GM12864 (cell line): ENCODE data around the gene AKIP1.

Source experiments
- DNase-seq: peaks from one replicate; pipeline ENCODE4 v3.0.0-alpha.2; 2011; ENCODE audit warnings: low read depth
- H3K4me3 ChIP-seq: 2 replicates; pipeline ENCODE4 v1.5.1; 2011; ENCODE audit warnings: mild to moderate bottlenecking, low read depth, low read length, control low read depth
- TF ChIP-seq, protein P1 (sequence below): IDR thresholded peaks from 2 replicates; pipeline ENCODE4 v1.5.1; 2011; ENCODE audit warnings: low read depth, mild to moderate bottlenecking, moderate library complexity, low read length, control low read depth, inconsistent platforms; ENCODE audit errors: missing control alignments

AKIP1 gene

DNA sequence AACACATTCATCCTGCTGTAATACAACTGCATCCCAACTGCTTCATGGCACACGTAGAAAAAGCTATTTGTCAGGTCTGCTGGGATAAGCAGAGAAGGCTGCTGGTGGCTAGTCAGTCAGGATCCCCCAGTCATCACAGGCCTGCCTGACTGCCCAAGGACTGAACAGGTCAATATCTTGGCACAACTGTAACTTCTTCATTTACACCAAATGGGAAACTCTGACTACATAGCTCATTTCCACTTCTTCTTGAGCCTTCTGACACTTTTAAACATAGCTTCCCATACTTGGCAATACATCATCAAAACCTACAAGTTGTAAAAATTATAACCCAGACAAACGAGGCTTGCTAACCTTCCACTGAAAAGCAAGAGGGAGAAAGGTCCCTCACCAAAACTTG, 50.4 kb downstream of the AKIP1 start:
- no peak for DNase-seq
- no peak overlapping the region for H3K4me3 ChIP-seq
- TF ChIP-seq, protein P1, sequence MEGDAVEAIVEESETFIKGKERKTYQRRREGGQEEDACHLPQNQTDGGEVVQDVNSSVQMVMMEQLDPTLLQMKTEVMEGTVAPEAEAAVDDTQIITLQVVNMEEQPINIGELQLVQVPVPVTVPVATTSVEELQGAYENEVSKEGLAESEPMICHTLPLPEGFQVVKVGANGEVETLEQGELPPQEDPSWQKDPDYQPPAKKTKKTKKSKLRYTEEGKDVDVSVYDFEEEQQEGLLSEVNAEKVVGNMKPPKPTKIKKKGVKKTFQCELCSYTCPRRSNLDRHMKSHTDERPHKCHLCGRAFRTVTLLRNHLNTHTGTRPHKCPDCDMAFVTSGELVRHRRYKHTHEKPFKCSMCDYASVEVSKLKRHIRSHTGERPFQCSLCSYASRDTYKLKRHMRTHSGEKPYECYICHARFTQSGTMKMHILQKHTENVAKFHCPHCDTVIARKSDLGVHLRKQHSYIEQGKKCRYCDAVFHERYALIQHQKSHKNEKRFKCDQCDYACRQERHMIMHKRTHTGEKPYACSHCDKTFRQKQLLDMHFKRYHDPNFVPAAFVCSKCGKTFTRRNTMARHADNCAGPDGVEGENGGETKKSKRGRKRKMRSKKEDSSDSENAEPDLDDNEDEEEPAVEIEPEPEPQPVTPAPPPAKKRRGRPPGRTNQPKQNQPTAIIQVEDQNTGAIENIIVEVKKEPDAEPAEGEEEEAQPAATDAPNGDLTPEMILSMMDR: no peak

DNA sequence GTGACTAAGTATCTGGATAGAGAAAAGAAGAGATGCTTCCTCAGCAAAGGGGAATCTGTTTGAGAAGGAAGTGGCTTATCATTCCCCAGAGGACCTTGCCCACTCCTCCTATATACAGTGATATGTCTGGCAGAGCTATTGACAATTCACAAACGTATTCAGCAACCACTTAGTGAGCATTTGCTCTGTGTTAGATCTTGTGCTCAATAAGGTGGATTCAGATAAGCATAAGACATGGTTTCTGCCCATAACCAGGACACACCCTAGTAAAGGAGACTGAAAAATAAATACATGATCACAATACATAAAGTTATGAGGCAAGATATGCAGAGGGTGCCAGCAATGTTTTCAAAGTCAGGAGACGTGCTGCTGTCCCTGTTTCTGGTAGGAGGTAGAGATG, 51.9 kb downstream of the AKIP1 start:
- H3K4me3 ChIP-seq: peak overlapping the region; percentile 81
- DNase-seq: no peak
- TF ChIP-seq, protein P1: no peak

DNA sequence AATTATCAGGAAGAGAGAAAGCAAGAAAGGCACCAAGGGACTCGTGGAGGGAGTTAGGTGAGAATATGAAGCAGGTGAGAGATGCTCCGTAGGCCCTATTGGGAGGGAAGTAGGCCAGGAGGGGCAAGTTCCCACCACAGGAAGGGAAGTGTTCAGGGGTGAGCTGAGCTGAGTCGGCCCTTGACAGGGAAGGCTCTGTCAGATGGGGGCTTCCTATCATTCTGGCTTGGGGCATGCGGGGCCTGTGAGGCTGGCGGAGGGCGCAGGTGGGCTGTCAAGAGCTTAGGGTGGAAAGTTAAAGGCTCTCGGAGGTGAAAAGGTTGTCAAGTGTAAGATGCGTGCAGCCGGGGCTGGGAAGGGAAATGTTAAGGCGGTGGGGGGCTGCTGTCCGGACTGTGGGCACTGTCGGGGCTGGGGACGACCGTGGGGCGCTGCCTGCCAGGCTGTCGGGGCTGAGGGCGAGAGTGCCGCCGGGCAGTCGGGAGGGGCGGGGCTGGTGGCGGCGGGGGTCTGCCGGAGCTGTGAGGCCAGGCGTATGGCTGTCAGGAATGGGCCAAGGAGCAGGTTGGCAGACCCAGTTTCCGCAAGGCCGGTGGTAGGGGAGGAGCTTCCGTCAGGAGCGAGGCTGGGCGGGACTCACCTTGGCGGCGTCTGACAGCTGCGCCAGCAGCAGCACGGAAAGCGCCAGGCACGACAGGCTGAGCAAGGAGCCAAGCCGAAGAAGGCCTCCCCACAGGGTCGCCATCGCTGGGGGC, 52.8 kb downstream of the AKIP1 start:
- peak; percentile 55 for DNase-seq
- peak overlapping the region; percentile 81 for H3K4me3 ChIP-seq
- TF ChIP-seq, protein P1: no peak

DNA sequence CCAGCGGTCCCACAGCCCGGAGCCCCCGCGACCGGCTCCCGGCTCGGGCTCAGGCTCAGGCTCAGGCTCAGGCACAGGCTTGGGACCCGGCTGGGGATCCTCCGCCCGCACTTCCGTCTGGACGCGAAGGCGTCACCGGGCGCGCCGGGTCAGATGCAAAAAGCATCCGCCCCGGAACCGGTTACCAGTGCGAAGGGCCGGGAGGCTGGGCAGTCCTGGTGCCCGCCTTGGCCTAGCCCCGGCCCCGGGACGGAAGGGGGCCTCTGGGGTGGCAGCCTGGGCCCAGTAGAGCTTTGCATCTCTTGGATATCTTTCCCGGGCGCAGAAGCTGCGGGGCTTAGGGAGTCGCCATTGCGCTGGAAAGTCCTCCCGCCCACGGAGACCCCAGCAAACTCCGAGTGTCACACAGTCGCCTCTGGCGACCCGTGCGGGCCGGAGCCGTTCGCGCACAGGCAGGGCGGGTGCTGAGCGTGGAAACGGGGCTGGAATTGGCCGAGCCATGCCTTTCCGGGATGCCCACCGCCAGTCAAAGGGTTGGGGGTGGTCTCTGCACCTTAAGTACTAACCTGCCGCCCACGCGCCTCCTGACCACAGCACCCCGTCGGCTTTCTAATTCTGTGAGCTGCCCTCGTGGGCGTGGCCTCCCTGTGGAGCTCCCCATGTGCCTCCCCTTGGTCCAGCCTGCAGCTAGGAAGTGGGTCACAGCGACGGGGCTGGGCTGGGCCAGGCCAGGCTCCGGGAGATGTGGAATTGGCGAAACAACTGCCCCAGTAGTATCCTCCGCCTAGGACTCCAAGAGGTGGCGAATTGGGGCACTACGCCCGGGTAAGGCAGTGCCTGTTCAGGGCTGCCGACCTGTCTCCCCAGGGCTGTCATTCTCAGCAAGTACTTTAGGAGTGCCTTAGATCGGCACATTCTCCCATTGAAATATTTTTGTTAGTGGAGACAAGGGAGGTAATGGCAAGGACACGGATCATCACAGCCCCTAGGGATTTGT, 53.6 kb downstream of the AKIP1 start, which contains the start of gene TMEM9B:
Gene TMEM9B, minus strand, starts transcription at position 119 of the 997 bp plus-strand sequence. CDS start 129 bp downstream, outside the sequence.
- peak within 1 kb of the TSS; percentile 81 for H3K4me3 ChIP-seq
- DNase-seq: peak; percentile 75
- TF ChIP-seq, protein P1: no peak

DNA sequence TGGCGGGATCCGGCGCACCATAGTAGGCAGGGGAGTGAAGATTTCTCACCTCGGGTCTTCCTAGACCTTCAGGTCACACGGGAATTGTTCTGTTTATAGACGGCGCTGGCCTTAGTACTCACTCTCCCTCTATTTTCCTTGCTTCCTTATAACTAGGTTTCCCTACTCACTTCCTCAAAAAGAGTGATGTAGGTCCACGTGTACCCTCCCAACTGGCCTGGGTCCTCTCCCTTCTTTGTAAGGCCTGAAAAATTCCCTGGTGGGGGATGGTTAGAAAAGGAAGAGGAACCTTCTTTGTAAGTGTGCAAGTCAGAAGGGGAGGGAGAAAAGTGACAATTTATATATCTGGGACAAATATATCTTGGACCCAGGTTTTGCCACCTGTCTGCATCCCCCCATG, 56.2 kb downstream of the AKIP1 start:
- TF ChIP-seq, protein P1: no peak
- H3K4me3 ChIP-seq: no peak overlapping the region
- DNase-seq: no peak
